K562 (cell line): ENCODE results near the gene TPGS2. TPM values are rescaled to one million over a fixed set of nuclear protein-coding genes. Genes with fewer than 3 reads are reported as not detected.

ENCODE experiments used
- ATAC-seq: fragments of 200-7000 bp; cut with Tn5 transposase; 3 replicates; pipeline ENCODE4 v1.9.1; 2020; ENCODE audit warnings: moderate library complexity
- BruUV-seq: library from RNA; stranded (reverse); fragments of 400-500 nt; replicated peaks from 2 replicates; lab custom pipeline; 2021; lab: Mats Ljungman, UMichigan
- CTCF ChIA-PET: fragments of 300-600 bp; formaldehyde crosslinking; extraction: SDS; loops from one replicate; lab custom pipeline; 2021; ENCODE audit warnings: low intra/inter-chr PET ratio; lab: Yijun Ruan, JAX
- POLR2A ChIA-PET: fragments of 300-600, 350-650 bp; sonication (Branson Sonifier 250); formaldehyde crosslinking; extraction: SDS; loops from one replicate; lab custom pipeline; 2021; ENCODE audit warnings: antibody characterized with exemption, inconsistent platforms; lab: Yijun Ruan, JAX
- DNase-seq, 4 experiments: peaks; one replicate each; pipeline versions ENCODE4 v3.0.0 to v3.0.0-alpha.2; 2011 to 2018; ENCODE audit warnings: low spot score in 3 of 4, mixed read lengths in 3 of 4; ENCODE audit errors: extremely low read depth in 1 of 4
- FAIRE-seq: peaks from 2 replicates; lab custom pipeline; 2011; peaks lifted over from hg19 to GRCh38; lab: Jason Lieb, UNC
- H2AFZ ChIP-seq: 2 replicates; pipeline ENCODE4 v1.6.0; 2011; ENCODE audit warnings: low read depth, low read length, control low read depth, inconsistent platforms
- H3K27ac ChIP-seq: fragments of 200-600 bp; 3 replicates; pipeline ENCODE4 v1.8.0; 2011; ENCODE audit warnings: low read depth, mild to moderate bottlenecking, control low read depth, inconsistent platforms, low read length, moderate library complexity, mixed read lengths; ENCODE audit errors: extremely low read depth
- H3K27me3 ChIP-seq, 2 experiments: fragments of 300-600 bp in 1 of 2; 2 replicates in 1 of 2; 3 replicates in 1 of 2; pipeline versions ENCODE4 v1.6.0 to v1.8.0; 2011; ENCODE audit warnings: inconsistent platforms in 2 of 2, low read length in 2 of 2, mild to moderate bottlenecking in 1 of 2, mixed read lengths in 1 of 2, moderate library complexity in 1 of 2; ENCODE audit not compliant: control insufficient read depth in 2 of 2, insufficient read depth in 2 of 2
- H3K36me3 ChIP-seq: fragments of 300-600 bp; 3 replicates; pipeline ENCODE4 v1.8.0; 2011; ENCODE audit warnings: mild to moderate bottlenecking, low read length, inconsistent platforms; ENCODE audit not compliant: control insufficient read depth, insufficient read depth
- H3K4me1 ChIP-seq, 2 experiments: fragments of 200-600 bp in 1 of 2; replicated peaks in 1 of 2; 2 replicates in 1 of 2; 3 replicates in 1 of 2; pipeline versions ENCODE4 v1.5.1 to v1.8.0; 2011; ENCODE audit warnings: inconsistent platforms in 2 of 2, low read length in 2 of 2, mild to moderate bottlenecking in 1 of 2, mixed read lengths in 1 of 2, moderate library complexity in 1 of 2; ENCODE audit not compliant: control insufficient read depth in 2 of 2, insufficient read depth in 2 of 2
- H3K4me2 ChIP-seq: 2 replicates; pipeline ENCODE4 v1.6.1; 2011; ENCODE audit warnings: low read length, control low read depth, inconsistent platforms, mixed read lengths; ENCODE audit not compliant: insufficient read depth
- H3K4me3 ChIP-seq: fragments of 200-600 bp; sonication (generic), shearing (Covaris generic); 2 replicates; pipeline ENCODE4 v1.5.1; 2016; ENCODE audit warnings: control low read depth, inconsistent platforms
- H3K79me2 ChIP-seq: fragments of 200-600 bp; 3 replicates; pipeline ENCODE4 v1.8.0; 2011; ENCODE audit warnings: low read length, inconsistent platforms; ENCODE audit not compliant: control insufficient read depth, insufficient read depth
- H3K9ac ChIP-seq, 2 experiments: 2 replicates each; pipeline versions ENCODE4 v1.6.0 to v1.6.1; 2011; ENCODE audit warnings: low read depth in 2 of 2, low read length in 2 of 2, control low read depth in 1 of 2, inconsistent platforms in 1 of 2, mild to moderate bottlenecking in 1 of 2, mixed read lengths in 1 of 2; ENCODE audit not compliant: insufficient read depth in 1 of 2
- H3K9me1 ChIP-seq: one replicate; pipeline ENCODE4 v1.6.0; 2011; ENCODE audit warnings: inconsistent platforms, mild to moderate bottlenecking, low read length, moderate library complexity; ENCODE audit not compliant: control insufficient read depth, insufficient read depth
- H3K9me3 ChIP-seq: replicated peaks from 2 replicates; pipeline ENCODE4 v1.5.1; 2011; ENCODE audit warnings: low read depth, low read length, inconsistent platforms; ENCODE audit not compliant: control insufficient read depth, insufficient read depth
- H4K20me1 ChIP-seq: replicated peaks from 2 replicates; pipeline ENCODE4 v1.6.1; 2011; ENCODE audit warnings: low read length, inconsistent platforms, mixed read lengths; ENCODE audit not compliant: control insufficient read depth, insufficient read depth
- ARID2 ChIP-seq: fragments of 450-650 bp; IDR thresholded peaks from 2 replicates; pipeline ENCODE4 v1.6.1; 2017; ENCODE audit warnings: antibody characterized with exemption, mild to moderate bottlenecking
- HDGF ChIP-seq: fragments of 450-650 bp; IDR thresholded peaks from 2 replicates; pipeline ENCODE4 v1.6.1; 2016
- HNRNPK ChIP-seq: fragments of 200-400 bp; formaldehyde crosslinking; IDR thresholded peaks from one replicate; pipeline ENCODE4 v1.6.1; 2018; ENCODE audit warnings: mild to moderate bottlenecking, low read depth, low read length; ENCODE audit not compliant: poor library complexity, severe bottlenecking
- SMARCB1 ChIP-seq: IDR thresholded peaks from 2 replicates; pipeline ENCODE4 v1.6.1; 2011; ENCODE audit warnings: improper control_type of control experiment, low read depth; ENCODE audit not compliant: insufficient read length
- WHSC1 ChIP-seq: IDR thresholded peaks from one replicate; pipeline ENCODE4 v1.6.1; 2012; ENCODE audit warnings: low read length, control low read depth, inconsistent platforms
- ZNF212 ChIP-seq: fragments of 450-650 bp; formaldehyde crosslinking; IDR thresholded peaks from 2 replicates; pipeline ENCODE4 v1.4.0; 2020; ENCODE audit warnings: mild to moderate bottlenecking
- ZNF347 ChIP-seq: fragments of 450-650 bp; formaldehyde crosslinking; IDR thresholded peaks from 2 replicates; pipeline ENCODE4 v1.4.0; 2020; ENCODE audit warnings: low read depth, mild to moderate bottlenecking, moderate library complexity
- in situ Hi-C: fragments of 300-500 bp; cut with MboI; formaldehyde crosslinking; loops from 4 replicates; pipeline ENCODE4 v1.15.0; 2018; ENCODE audit warnings: inconsistent platforms, mixed read lengths
- intact Hi-C: fragments of 100-400 bp; cut with micrococcal nuclease; formaldehyde crosslinking; loops from 2 replicates; pipeline ENCODE4 v1.14.2; 2022
- polyA plus RNA-seq, 8 experiments: library from polyadenylated mRNA; depleted of rRNA in 4 of 8; stranded (reverse) in 5 of 8; unstranded in 3 of 8; fragments of >200 nt; fragmentation: Nextera tagmentation in 2 of 8; fragmentation: Illumina TruSeq in 1 of 8; extraction: Ambion mirVana in 2 of 8; extraction: Trizol in 1 of 8; gene quantifications; 2 replicates each; pipeline versions ENCODE4 v1.2.1 to v1.2.3, GENCODE V29; 2011 to 2014; ENCODE audit warnings: inconsistent platforms in 1 of 8, missing spikeins in 1 of 8
- total RNA-seq, 7 experiments: library from RNA; depleted of rRNA in 6 of 7; stranded (reverse); fragments of >200 nt in 6 of 7; fragmentation: Illumina TruSeq in 2 of 7; extraction: Trizol in 2 of 7; gene quantifications; 2 replicates each; pipeline versions ENCODE4 v1.2.1 to v1.2.3, GENCODE V29; 2011 to 2021; ENCODE audit warnings: low replicate concordance in 1 of 7
- TF ChIP-seq, protein P1 (sequence below): fragments of 250-450 bp; sonication (Bioruptor Pico); IDR thresholded peaks from 2 replicates; pipeline ENCODE4 v1.5.0; 2021

Gene TPGS2
- total and polyA plus RNA-seq, 9 of the 15 experiments (the other 6 are each of a cell fraction or from before 2014, with no cell fraction given): 94.2 to 449 (median 134) TPM

DNA sequence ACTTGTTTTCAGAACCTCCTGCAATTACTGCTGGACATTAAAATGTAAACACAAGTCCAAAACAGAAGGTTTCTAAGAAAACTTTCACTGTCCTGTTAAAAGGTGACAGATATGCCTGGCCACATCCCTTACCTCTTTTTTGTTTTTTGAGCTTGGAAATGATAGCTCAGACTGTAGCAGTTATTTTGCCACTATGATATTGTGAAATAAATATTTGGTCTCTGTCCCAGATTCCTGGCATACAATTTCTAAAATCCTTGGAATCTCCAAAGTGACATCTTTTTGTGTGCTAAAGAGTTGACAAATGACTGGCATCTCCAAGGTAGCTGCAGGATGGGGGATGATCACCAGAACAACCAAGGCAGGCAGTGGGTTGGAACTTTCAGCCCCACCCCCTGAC lies 16.8 kb downstream of the TPGS2 start:
- Histone ChIP-seq H3K4me3 (no peak overlapping the region), H3K4me1 (peaks cover 0 to 31% of the 10 kb centered on the region in 2 experiments; a peak in 2 of 5 replicates), H4K20me1 (no peaks in the 10 kb centered on the region), H3K4me2 (no peak overlapping the region), H3K9ac (no peak overlapping the region), H3K36me3 (peaks cover 82% of the 10 kb centered on the region), H3K79me2 (peaks cover 19% of the 10 kb centered on the region), H3K9me1 (peaks cover 5% of the 10 kb centered on the region), H2AFZ (no peak overlapping the region), H3K9me3 (no peaks in the 10 kb centered on the region), H3K27ac (no peak overlapping the region), H3K27me3 (no peaks in the 10 kb centered on the region)
- ChIA-PET CTCF (no interaction called here), POLR2A (interaction anchor here (1.1 to 3.1 kb wide), 2 partner anchors 10 to 17 kb away, joined by 6 to 19 read pairs; partner anchors contain the start of genes KIAA1328 and TPGS2)
- DNase-seq (no peak), FAIRE-seq (no peak), ATAC-seq (no peak)
- no peak for TF ChIP-seq WHSC1
- TF ChIP-seq ARID2: no peak
- no peak for TF ChIP-seq HDGF
- TF ChIP-seq, protein P1, sequence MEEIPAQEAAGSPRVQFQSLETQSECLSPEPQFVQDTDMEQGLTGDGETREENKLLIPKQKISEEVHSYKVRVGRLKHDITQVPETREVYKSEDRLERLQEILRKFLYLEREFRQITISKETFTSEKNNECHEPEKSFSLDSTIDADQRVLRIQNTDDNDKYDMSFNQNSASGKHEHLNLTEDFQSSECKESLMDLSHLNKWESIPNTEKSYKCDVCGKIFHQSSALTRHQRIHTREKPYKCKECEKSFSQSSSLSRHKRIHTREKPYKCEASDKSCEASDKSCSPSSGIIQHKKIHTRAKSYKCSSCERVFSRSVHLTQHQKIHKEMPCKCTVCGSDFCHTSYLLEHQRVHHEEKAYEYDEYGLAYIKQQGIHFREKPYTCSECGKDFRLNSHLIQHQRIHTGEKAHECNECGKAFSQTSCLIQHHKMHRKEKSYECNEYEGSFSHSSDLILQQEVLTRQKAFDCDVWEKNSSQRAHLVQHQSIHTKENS: no peak
- TF ChIP-seq HNRNPK: no peak
- TF ChIP-seq ZNF347 (CRISPR knock-in tag): no peak
- no peak for TF ChIP-seq ZNF212
- no peak for TF ChIP-seq SMARCB1
- in situ Hi-C loops: no loop called here
- BruUV-seq: no TSS peak
- intact Hi-C loops: no loop called here
